Measurements from ENCODE around the gene PCSK2. TPM values are rescaled to one million over a fixed set of nuclear protein-coding genes. Genes with fewer than 3 reads are reported as not detected.

The PCSK2 gene
- total and polyA plus RNA-seq, 2 donors (not counting 3 experiments of a cell fraction or from before 2014, with no cell fraction given) = not detected

- Histone ChIP-seq H3K27me3 (ENCODE audit: control insufficient read depth in 2 of 2, insufficient read depth in 2 of 2, low read length in 2 of 2) (peaks cover 8 to 9% of the 10 kb centered on the region in 2 experiments), H3K79me2 (ENCODE audit: control insufficient read depth, insufficient read depth, low read length) (no peaks in the 10 kb centered on the region), H3K4me3 (replicated peaks in 1 of 3; ENCODE audit: insufficient read depth in 1 of 3, low read depth in 1 of 3, low read length in 3 of 3) (no peak overlapping the region), H3K36me3 (ENCODE audit: control insufficient read depth in 2 of 2, extremely low read depth in 1 of 2, insufficient read depth in 2 of 2, low read length in 2 of 2) (no peaks in the 10 kb centered on the region), H3K9ac (replicated peaks; ENCODE audit: extremely low read depth, insufficient read depth, low read length) (no peak overlapping the region), H3K9me3 (replicated peaks; ENCODE audit: control insufficient read depth, insufficient read depth, low read length) (no peaks in the 10 kb centered on the region), H4K20me1 (replicated peaks; ENCODE audit: control insufficient read depth, extremely low read depth, insufficient read depth, low read length) (no peaks in the 10 kb centered on the region), H3K9me1 (replicated peaks; ENCODE audit: control insufficient read depth, extremely low read depth, insufficient read depth, low read length) (no peaks in the 10 kb centered on the region), H3K27ac (ENCODE audit: insufficient read depth, low read depth, low read length) (no peak overlapping the region), H3K4me2 (ENCODE audit: insufficient read depth, low read length) (no peak overlapping the region), H3K4me1 (ENCODE audit: control insufficient read depth, extremely low read depth, insufficient read depth, low read length) (no peaks in the 10 kb centered on the region), H2AFZ (ENCODE audit: low read depth, low read length) (no peak overlapping the region)
- no peak for DNase-seq (ENCODE audit: low read depth, low spot score)
- no TSS peak for BruUV-seq (replicated peaks)
- intact Hi-C loops (cut with micrococcal nuclease) (no loop called here), dilution Hi-C loops (cut with MboI; ENCODE audit: extremely low pct_ligation_motif_present, low sequenced_read_pairs) (no loop called here)
- no peak for FAIRE-seq
- POLR2A ChIA-PET = no interaction called here
- TF ChIP-seq EZH2 (IDR thresholded peaks at IDR 0.05; ENCODE audit: borderline replicate concordance, low read depth, low read length, severe bottlenecking) (no peak), MYC (IDR thresholded peaks at IDR 0.05; ENCODE audit: low read depth, low read length) (no peak), POLR2AphosphoS5 (IDR thresholded peaks at IDR 0.05; ENCODE audit: insufficient read depth, low read depth, low read length) (no peak), FOS (IDR thresholded peaks at IDR 0.05; ENCODE audit: borderline replicate concordance, insufficient read depth, low read length) (no peak), JUN (IDR thresholded peaks at IDR 0.05; ENCODE audit: borderline replicate concordance, insufficient read depth, insufficient read length, low read depth) (no peak), POLR2A (IDR thresholded peaks at IDR 0.05; ENCODE audit: low read depth, low read length) (no peak), GATA2 (IDR thresholded peaks at IDR 0.05; ENCODE audit: insufficient read depth, insufficient read length, low read depth, low read length) (no peak)
- TF ChIP-seq, protein P1, sequence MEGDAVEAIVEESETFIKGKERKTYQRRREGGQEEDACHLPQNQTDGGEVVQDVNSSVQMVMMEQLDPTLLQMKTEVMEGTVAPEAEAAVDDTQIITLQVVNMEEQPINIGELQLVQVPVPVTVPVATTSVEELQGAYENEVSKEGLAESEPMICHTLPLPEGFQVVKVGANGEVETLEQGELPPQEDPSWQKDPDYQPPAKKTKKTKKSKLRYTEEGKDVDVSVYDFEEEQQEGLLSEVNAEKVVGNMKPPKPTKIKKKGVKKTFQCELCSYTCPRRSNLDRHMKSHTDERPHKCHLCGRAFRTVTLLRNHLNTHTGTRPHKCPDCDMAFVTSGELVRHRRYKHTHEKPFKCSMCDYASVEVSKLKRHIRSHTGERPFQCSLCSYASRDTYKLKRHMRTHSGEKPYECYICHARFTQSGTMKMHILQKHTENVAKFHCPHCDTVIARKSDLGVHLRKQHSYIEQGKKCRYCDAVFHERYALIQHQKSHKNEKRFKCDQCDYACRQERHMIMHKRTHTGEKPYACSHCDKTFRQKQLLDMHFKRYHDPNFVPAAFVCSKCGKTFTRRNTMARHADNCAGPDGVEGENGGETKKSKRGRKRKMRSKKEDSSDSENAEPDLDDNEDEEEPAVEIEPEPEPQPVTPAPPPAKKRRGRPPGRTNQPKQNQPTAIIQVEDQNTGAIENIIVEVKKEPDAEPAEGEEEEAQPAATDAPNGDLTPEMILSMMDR (IDR thresholded peaks at IDR 0.05; ENCODE audit: extremely low read depth in 1 of 2, insufficient read depth in 1 of 2, low read depth in 1 of 2, low read length in 2 of 2) = no peak
- TF ChIP-seq, protein P2, sequence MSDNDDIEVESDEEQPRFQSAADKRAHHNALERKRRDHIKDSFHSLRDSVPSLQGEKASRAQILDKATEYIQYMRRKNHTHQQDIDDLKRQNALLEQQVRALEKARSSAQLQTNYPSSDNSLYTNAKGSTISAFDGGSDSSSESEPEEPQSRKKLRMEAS (IDR thresholded peaks at IDR 0.05; ENCODE audit: insufficient read depth, insufficient read length) = no peak
- CTCF ChIA-PET = no interaction called here
These were observed 258.2 kb downstream of the PCSK2 start for GRCh38 chr20:17485017-17485416.

Measured in endothelial cell of umbilical vein (primary cell).